GM23338 (cell line): Measurements from ENCODE around the gene TNS3. TPM values are rescaled to one million over a fixed set of nuclear protein-coding genes. Genes with fewer than 3 reads are reported as not detected.

Experiments used
- ATAC-seq: fragments of 200-7000 bp; cut with Tn5 transposase; 3 replicates; pipeline ENCODE4 v1.9.1; 2020
- DNase-seq: peaks from one replicate; pipeline ENCODE4 v3.0.0-alpha.2; 2015; ENCODE audit warnings: low spot score
- H2AFZ ChIP-seq: fragments of 200-600 bp; sonication (generic); 2 replicates; pipeline ENCODE4 v1.8.0; 2016; ENCODE audit warnings: antibody characterized with exemption, mild to moderate bottlenecking, moderate library complexity
- H3F3A ChIP-seq: fragments of 200-600 bp; sonication (generic); replicated peaks from 2 replicates; pipeline ENCODE4 v1.8.0; 2017; ENCODE audit warnings: antibody characterized with exemption, mixed run types, low read depth
- H3K27ac ChIP-seq: fragments of 200-600 bp; sonication (generic); 2 replicates; pipeline ENCODE4 v1.6.1; 2016; ENCODE audit warnings: low read depth
- H3K27me3 ChIP-seq: fragments of 200-600 bp; sonication (generic); 2 replicates; pipeline ENCODE4 v1.8.0; 2016; ENCODE audit warnings: mild to moderate bottlenecking, mixed run types, moderate library complexity; ENCODE audit not compliant: insufficient read depth
- H3K36me3 ChIP-seq: fragments of 200-600 bp; sonication (generic); 2 replicates; pipeline ENCODE4 v1.8.0; 2016; ENCODE audit warnings: mild to moderate bottlenecking; ENCODE audit not compliant: insufficient read depth
- H3K4me1 ChIP-seq: fragments of 200-600 bp; sonication (generic); 2 replicates; pipeline ENCODE4 v1.8.0; 2016; ENCODE audit warnings: mild to moderate bottlenecking, moderate library complexity; ENCODE audit not compliant: insufficient read depth
- H3K4me2 ChIP-seq: fragments of 200-600 bp; sonication (generic); 2 replicates; pipeline ENCODE4 v1.7.1; 2017; ENCODE audit warnings: mixed run types
- H3K4me3 ChIP-seq: fragments of 200-600 bp; sonication (generic); 2 replicates; pipeline ENCODE4 v1.6.1; 2016; ENCODE audit warnings: mixed run types
- H3K79me2 ChIP-seq: fragments of 200-600 bp; sonication (generic); replicated peaks from 2 replicates; pipeline ENCODE4 v1.8.0; 2017; ENCODE audit warnings: mild to moderate bottlenecking; ENCODE audit not compliant: insufficient read depth
- H3K9me2 ChIP-seq: fragments of 200-600 bp; sonication (generic); 2 replicates; pipeline ENCODE4 v1.8.0; 2017; ENCODE audit not compliant: insufficient read depth
- H4K20me1 ChIP-seq: fragments of 200-600 bp; sonication (generic); replicated peaks from 2 replicates; pipeline ENCODE4 v1.8.0; 2017; ENCODE audit warnings: mild to moderate bottlenecking; ENCODE audit not compliant: insufficient read depth
- H3K27ac Mint-ChIP-seq: 2 replicates; pipeline ENCODE4 v1.8.0; 2020; ENCODE audit warnings: inconsistent platforms, mild to moderate bottlenecking, moderate library complexity, mixed read lengths
- H3K27me3 Mint-ChIP-seq: 3 replicates; pipeline ENCODE4 v1.8.0; 2022; ENCODE audit warnings: low read depth, mild to moderate bottlenecking, moderate library complexity, mixed read lengths, inconsistent platforms; ENCODE audit not compliant: insufficient read depth, poor library complexity
- H3K36me3 Mint-ChIP-seq: 3 replicates; pipeline ENCODE4 v1.8.0; 2021; ENCODE audit warnings: low read depth, mild to moderate bottlenecking, inconsistent platforms, moderate library complexity, mixed read lengths
- H3K4me1 Mint-ChIP-seq: 3 replicates; pipeline ENCODE4 v1.8.0; 2020; ENCODE audit warnings: mild to moderate bottlenecking, inconsistent platforms, mixed read lengths
- H3K4me3 Mint-ChIP-seq: 3 replicates; pipeline ENCODE4 v1.8.0; 2021; ENCODE audit warnings: moderate library complexity, mild to moderate bottlenecking, inconsistent platforms, mixed read lengths
- H3K9me3 Mint-ChIP-seq: 3 replicates; pipeline ENCODE4 v1.8.0; 2020; ENCODE audit warnings: moderate library complexity, mild to moderate bottlenecking, inconsistent platforms, mixed read lengths
- CREB1 ChIP-seq: fragments of 250-450 bp; sonication (Bioruptor Pico); IDR thresholded peaks from 2 replicates; pipeline ENCODE4 v1.5.0; 2020; ENCODE audit warnings: low read depth, mild to moderate bottlenecking, moderate library complexity
- CTCF ChIP-seq, 2 experiments: fragments of 200-600 bp in 1 of 2; sonication (generic) in 1 of 2; conservative IDR thresholded peaks; 2 replicates each; pipeline versions ENCODE4 v1.5.1 to v1.6.1; 2016 to 2017; ENCODE audit warnings: antibody characterized with exemption in 2 of 2, low read depth in 2 of 2, mild to moderate bottlenecking in 2 of 2, moderate library complexity in 1 of 2
- ETS1 ChIP-seq: IDR thresholded peaks from 2 replicates; pipeline ENCODE4 v1.6.1; 2016; ENCODE audit warnings: antibody characterized with exemption
- EZH2 ChIP-seq: fragments of 200-600 bp; sonication (generic); IDR thresholded peaks from one replicate; pipeline ENCODE4 v1.8.0; 2017; ENCODE audit warnings: antibody characterized with exemption, mild to moderate bottlenecking, low read depth; ENCODE audit not compliant: unreplicated experiment
- EZH2phosphoT487 ChIP-seq: fragments of 200-600 bp; sonication (generic); IDR thresholded peaks from one replicate; pipeline ENCODE4 v1.8.1; 2018; ENCODE audit warnings: antibody characterized with exemption; ENCODE audit not compliant: unreplicated experiment
- JUNB ChIP-seq: IDR thresholded peaks from one replicate; pipeline ENCODE4 v1.6.1; 2016; ENCODE audit warnings: antibody characterized with exemption; ENCODE audit not compliant: unreplicated experiment
- NANOG ChIP-seq: IDR thresholded peaks from 2 replicates; pipeline ENCODE4 v1.6.1; 2016; ENCODE audit warnings: antibody characterized with exemption, borderline replicate concordance
- ZNF114 ChIP-seq: fragments of 250-450 bp; sonication (Bioruptor Pico); IDR thresholded peaks from 2 replicates; pipeline ENCODE4 v1.5.0; 2020; ENCODE audit warnings: mild to moderate bottlenecking, moderate library complexity
- ZNF331 ChIP-seq: fragments of 250-450 bp; sonication (Bioruptor Pico); IDR thresholded peaks from 2 replicates; pipeline ENCODE4 v1.5.0; 2020; ENCODE audit warnings: low read depth, mild to moderate bottlenecking, moderate library complexity
- polyA plus RNA-seq: library from polyadenylated mRNA; unstranded; fragments of >200 nt; fragmentation: Nextera tagmentation; extraction: Ambion mirVana; gene quantifications from 2 replicates; pipeline ENCODE4 v1.2.1, GENCODE V29; 2016
- total RNA-seq: library from RNA; depleted of rRNA; stranded (reverse); fragments of >200 nt; shearing (Covaris generic); gene quantifications from 2 replicates; pipeline ENCODE4 v1.2.3, GENCODE V29; 2014
- TF ChIP-seq, protein P1 (sequence below): IDR thresholded peaks from one replicate; pipeline ENCODE4 v1.6.1; 2018; ENCODE audit warnings: antibody characterized with exemption; ENCODE audit not compliant: unreplicated experiment

The TNS3 gene
- total and polyA plus RNA-seq, 2 experiments from 2014 or later, result 6.2 to 28.7 TPM

- no peak for TF ChIP-seq EZH2phosphoT487
- no peak for TF ChIP-seq CTCF (conservative IDR thresholded peaks at IDR 0.05; ENCODE audit: low read depth in 2 of 2)
- no peak for TF ChIP-seq ZNF114 (CRISPR knock-in tag)
These were observed 203.0 kb downstream of the TNS3 start (continued) for GRCh38 chr7:47378728-47379395.

- H3K27me3 Mint-ChIP-seq, result peaks cover 5% of the 10 kb centered on the region
- Histone ChIP-seq H3K27me3 (no peaks in the 10 kb centered on the region), H3K4me1 (peaks cover 28% of the 10 kb centered on the region), H3K79me2 (no peaks in the 10 kb centered on the region), H3K27ac (no peak overlapping the region), H4K20me1 (no peaks in the 10 kb centered on the region; the same call in 1 of the 2 replicates), H2AFZ (no peak overlapping the region), H3K4me3 (no peak overlapping the region), H3K9me2 (no peaks in the 10 kb centered on the region), H3K4me2 (no peak overlapping the region), H3F3A (0 out of 2 replicates have a peak, but pooled peaks cover 11% of the 10 kb centered on the region), H3K36me3 (no peaks in the 10 kb centered on the region)
- no peak for DNase-seq
- no peak overlapping the region for H3K27ac Mint-ChIP-seq
- TF ChIP-seq, protein P1, sequence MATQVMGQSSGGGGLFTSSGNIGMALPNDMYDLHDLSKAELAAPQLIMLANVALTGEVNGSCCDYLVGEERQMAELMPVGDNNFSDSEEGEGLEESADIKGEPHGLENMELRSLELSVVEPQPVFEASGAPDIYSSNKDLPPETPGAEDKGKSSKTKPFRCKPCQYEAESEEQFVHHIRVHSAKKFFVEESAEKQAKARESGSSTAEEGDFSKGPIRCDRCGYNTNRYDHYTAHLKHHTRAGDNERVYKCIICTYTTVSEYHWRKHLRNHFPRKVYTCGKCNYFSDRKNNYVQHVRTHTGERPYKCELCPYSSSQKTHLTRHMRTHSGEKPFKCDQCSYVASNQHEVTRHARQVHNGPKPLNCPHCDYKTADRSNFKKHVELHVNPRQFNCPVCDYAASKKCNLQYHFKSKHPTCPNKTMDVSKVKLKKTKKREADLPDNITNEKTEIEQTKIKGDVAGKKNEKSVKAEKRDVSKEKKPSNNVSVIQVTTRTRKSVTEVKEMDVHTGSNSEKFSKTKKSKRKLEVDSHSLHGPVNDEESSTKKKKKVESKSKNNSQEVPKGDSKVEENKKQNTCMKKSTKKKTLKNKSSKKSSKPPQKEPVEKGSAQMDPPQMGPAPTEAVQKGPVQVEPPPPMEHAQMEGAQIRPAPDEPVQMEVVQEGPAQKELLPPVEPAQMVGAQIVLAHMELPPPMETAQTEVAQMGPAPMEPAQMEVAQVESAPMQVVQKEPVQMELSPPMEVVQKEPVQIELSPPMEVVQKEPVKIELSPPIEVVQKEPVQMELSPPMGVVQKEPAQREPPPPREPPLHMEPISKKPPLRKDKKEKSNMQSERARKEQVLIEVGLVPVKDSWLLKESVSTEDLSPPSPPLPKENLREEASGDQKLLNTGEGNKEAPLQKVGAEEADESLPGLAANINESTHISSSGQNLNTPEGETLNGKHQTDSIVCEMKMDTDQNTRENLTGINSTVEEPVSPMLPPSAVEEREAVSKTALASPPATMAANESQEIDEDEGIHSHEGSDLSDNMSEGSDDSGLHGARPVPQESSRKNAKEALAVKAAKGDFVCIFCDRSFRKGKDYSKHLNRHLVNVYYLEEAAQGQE, result no peak
- TF ChIP-seq ZNF114 (CRISPR knock-in tag) (no peak), NANOG (no peak), EZH2phosphoT487 (no peak), CREB1 (no peak), EZH2 (no peak), ETS1 (no peak), ZNF331 (CRISPR knock-in tag) (no peak), JUNB (no peak), CTCF (conservative IDR thresholded peaks at IDR 0.05; ENCODE audit: low read depth in 2 of 2) (no peak)
- no peak for ATAC-seq
- H3K4me3 Mint-ChIP-seq, result no peak overlapping the region
- H3K4me1 Mint-ChIP-seq, result peaks cover 34% of the 10 kb centered on the region
- no peaks in the 10 kb centered on the region for H3K36me3 Mint-ChIP-seq
- no peaks in the 10 kb centered on the region for H3K9me3 Mint-ChIP-seq
These were observed 204.2 kb downstream of the TNS3 start for GRCh38 chr7:47377741-47378140.
